Astrocyte of the cerebellum (primary cell): ENCODE data around the gene SELENOO.

Experiments used
- DNase-seq: peaks from one replicate; pipeline ENCODE4 v3.0.0-alpha.2; 2011; ENCODE audit warnings: low read depth
- H3K4me3 ChIP-seq: 2 replicates; pipeline ENCODE4 v1.5.1; 2011; ENCODE audit warnings: mild to moderate bottlenecking, low read depth, low read length, moderate library complexity
- in situ Hi-C: cut with HindIII; loops from 2 replicates; pipeline ENCODE4 v1.10.0; 2017; ENCODE audit warnings: low sequenced_read_pairs
- TF ChIP-seq, protein P1 (sequence below): IDR thresholded peaks from 2 replicates; pipeline ENCODE4 v1.5.1; 2012; ENCODE audit warnings: low read length, low read depth, moderate library complexity, mild to moderate bottlenecking; ENCODE audit errors: missing control alignments

The SELENOO gene

GRCh38 chr22:50189184-50189848, 11.5 kb upstream of the SELENOO start:
- TF ChIP-seq, protein P1, sequence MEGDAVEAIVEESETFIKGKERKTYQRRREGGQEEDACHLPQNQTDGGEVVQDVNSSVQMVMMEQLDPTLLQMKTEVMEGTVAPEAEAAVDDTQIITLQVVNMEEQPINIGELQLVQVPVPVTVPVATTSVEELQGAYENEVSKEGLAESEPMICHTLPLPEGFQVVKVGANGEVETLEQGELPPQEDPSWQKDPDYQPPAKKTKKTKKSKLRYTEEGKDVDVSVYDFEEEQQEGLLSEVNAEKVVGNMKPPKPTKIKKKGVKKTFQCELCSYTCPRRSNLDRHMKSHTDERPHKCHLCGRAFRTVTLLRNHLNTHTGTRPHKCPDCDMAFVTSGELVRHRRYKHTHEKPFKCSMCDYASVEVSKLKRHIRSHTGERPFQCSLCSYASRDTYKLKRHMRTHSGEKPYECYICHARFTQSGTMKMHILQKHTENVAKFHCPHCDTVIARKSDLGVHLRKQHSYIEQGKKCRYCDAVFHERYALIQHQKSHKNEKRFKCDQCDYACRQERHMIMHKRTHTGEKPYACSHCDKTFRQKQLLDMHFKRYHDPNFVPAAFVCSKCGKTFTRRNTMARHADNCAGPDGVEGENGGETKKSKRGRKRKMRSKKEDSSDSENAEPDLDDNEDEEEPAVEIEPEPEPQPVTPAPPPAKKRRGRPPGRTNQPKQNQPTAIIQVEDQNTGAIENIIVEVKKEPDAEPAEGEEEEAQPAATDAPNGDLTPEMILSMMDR = no peak
- H3K4me3 ChIP-seq = no peak overlapping the region
- DNase-seq = no peak
- in situ Hi-C loops = no loop called here

- H3K4me3 ChIP-seq = peak overlapping the region; percentile 31
- TF ChIP-seq, protein P1 = no peak
- DNase-seq = no peak
- in situ Hi-C loops = no loop called here
Observed at GRCh38 chr22:50189849-50190181, 11.0 kb upstream of the SELENOO start.

GRCh38 chr22:50190182-50190940, 10.4 kb upstream of the SELENOO start:
- DNase-seq = no peak
- in situ Hi-C loops = no loop called here
- TF ChIP-seq, protein P1 = peak; percentile 43
- H3K4me3 ChIP-seq = peak overlapping the region; percentile 31

GRCh38 chr22:50190941-50191741, 9.7 kb upstream of the SELENOO start:
- TF ChIP-seq, protein P1 = no peak
- in situ Hi-C loops = no loop called here
- DNase-seq = no peak
- peak overlapping the region; percentile 31 for H3K4me3 ChIP-seq

GRCh38 chr22:50192436-50193204, 8.2 kb upstream of the SELENOO start:
- TF ChIP-seq, protein P1 = no peak
- no peak for DNase-seq
- in situ Hi-C loops = no loop called here
- no peak overlapping the region for H3K4me3 ChIP-seq

- TF ChIP-seq, protein P1 = no peak
- DNase-seq = no peak
- no peak overlapping the region for H3K4me3 ChIP-seq
- in situ Hi-C loops = no loop called here
Observed at GRCh38 chr22:50193621-50194020, 7.2 kb upstream of the SELENOO start.
